A549 treated with CpdA at 1 μM for 4 hours (cell line): ENCODE data around the gene MFSD8. TPM values are rescaled to one million over a fixed set of nuclear protein-coding genes. Genes with fewer than 3 reads are reported as not detected.

Source experiments
- total RNA-seq: library from RNA; stranded (reverse); fragments of 200-300 nt; extraction: Qiagen RNA extraction; gene quantifications from 5 replicates; pipeline ENCODE4 v1.2.3, GENCODE V29; 2022; ENCODE audit warnings: low read depth

The MFSD8 gene
- total RNA-seq, result 12.4 to 15.4 TPM (median 14.0 TPM) in 5 replicates

GRCh38 chr4:127965062-127965802 lies at the start of gene MFSD8, which contains the start of gene ABHD18:
TSS of gene MFSD8 (minus strand) at chr4:127965173. CDS start at chr4:127965133, 40 bp downstream.
TSS of gene ABHD18 (plus strand) at chr4:127965406. CDS start at chr4:127982956, 17,550 bp downstream.

GRCh38 chr4:127880763-127881562 lies 84.0 kb downstream of the MFSD8 start, which contains the start of gene PLK4:
TSS of gene PLK4 (plus strand) at chr4:127880893. CDS start at chr4:127881135, 242 bp downstream.

Other genes with a start within 250 kb of the MFSD8 start
- not detected in 5 replicates for gene SLC25A31, start 234.8 kb downstream of the MFSD8 start, total RNA-seq
- gene HSPA4L, start 182.9 kb downstream of the MFSD8 start, total RNA-seq, result 9.6 to 10.8 TPM (median 10.0 TPM) in 5 replicates
- 16.2 to 19.9 TPM (median 17.3 TPM) in 5 replicates for gene PLK4, start 84.3 kb downstream of the MFSD8 start, total RNA-seq
- 2.8 to 5.4 TPM (median 3.7 TPM) in 5 replicates for gene ABHD18, start 233 bp upstream of the MFSD8 start, total RNA-seq
- gene LARP1B, start 96.1 kb upstream of the MFSD8 start, total RNA-seq, result 11.0 to 17.7 TPM (median 12.1 TPM) in 5 replicates